Left ventricle myocardium inferior (tissue), 1 donor: ENCODE measurements around the gene XPOT. TPM values are rescaled to one million over a fixed set of nuclear protein-coding genes. Genes with fewer than 3 reads are reported as not detected.

Source experiments
- DNase-seq: peaks from one replicate; pipeline ENCODE4 v3.0.0-alpha.2; 2020
- H3K27ac ChIP-seq: fragments of 200-600 bp; replicated peaks from 2 replicates; pipeline ENCODE4 v1.8.0; 2021
- H3K27me3 ChIP-seq: fragments of 200-600 bp; 2 replicates; pipeline ENCODE4 v1.8.0; 2021; ENCODE audit warnings: low read depth
- H3K36me3 ChIP-seq: fragments of 200-600 bp; 2 replicates; pipeline ENCODE4 v1.8.0; 2021
- H3K4me1 ChIP-seq: fragments of 200-600 bp; 2 replicates; pipeline ENCODE4 v1.8.0; 2021
- H3K4me3 ChIP-seq: fragments of 200-600 bp; 2 replicates; pipeline ENCODE4 v1.8.0; 2021; ENCODE audit warnings: mild to moderate bottlenecking, moderate library complexity
- H3K9me3 ChIP-seq: fragments of 200-600 bp; replicated peaks from 2 replicates; pipeline ENCODE4 v1.8.0; 2021
- intact Hi-C: fragments of 100-400 bp; cut with micrococcal nuclease; formaldehyde crosslinking; loops from one replicate; pipeline ENCODE4 v1.11.0; 2022
- total RNA-seq: library from RNA; stranded (reverse); fragmentation: NEBNext Ultra II Directional; extraction: Animal tissue kit (Norgen Biotek cat#: 25700); gene quantifications from one replicate; pipeline ENCODE4 v1.2.1, GENCODE V29; 2021
- TF ChIP-seq, protein P1 (sequence below): fragments of 200-600 bp; IDR thresholded peaks from 2 replicates; pipeline ENCODE4 v1.8.0; 2021; ENCODE audit warnings: antibody characterized with exemption, mild to moderate bottlenecking, borderline replicate concordance
- donor health status: DM: no; HTN: yes; CAD: no; lungs with severe emphysema.

The XPOT gene
- total RNA-seq, 1 donor from 2014 or later, result 27.8 TPM

DNA sequence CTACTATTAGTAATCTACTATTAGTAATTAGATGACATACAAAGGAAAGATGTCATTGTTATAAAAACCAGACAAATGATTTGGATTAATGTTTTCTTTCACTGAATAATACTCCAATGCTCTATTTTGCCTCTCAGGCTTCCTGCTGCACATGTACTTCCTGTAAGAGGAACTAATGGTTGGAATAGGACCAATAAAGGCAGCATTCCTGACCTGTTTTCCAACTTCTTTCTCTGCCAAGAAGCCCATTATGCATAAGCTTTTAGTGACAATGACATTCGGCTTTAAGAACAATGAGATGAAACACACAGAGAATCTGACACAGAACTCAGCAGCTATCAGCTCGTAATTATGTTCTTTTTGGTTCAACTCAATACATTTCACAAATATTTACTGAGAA is 8.5 kb upstream of the XPOT start:
- no peaks in the 10 kb centered on the region for H3K9me3 ChIP-seq
- no peaks in the 10 kb centered on the region for H3K4me1 ChIP-seq
- intact Hi-C loops, result no loop called here
- peak overlapping the region; percentile 16 for H3K27ac ChIP-seq
- H3K4me3 ChIP-seq, result no peak overlapping the region
- H3K27me3 ChIP-seq, result peaks cover 24% of the 10 kb centered on the region
- DNase-seq, result no peak
- TF ChIP-seq, protein P1, sequence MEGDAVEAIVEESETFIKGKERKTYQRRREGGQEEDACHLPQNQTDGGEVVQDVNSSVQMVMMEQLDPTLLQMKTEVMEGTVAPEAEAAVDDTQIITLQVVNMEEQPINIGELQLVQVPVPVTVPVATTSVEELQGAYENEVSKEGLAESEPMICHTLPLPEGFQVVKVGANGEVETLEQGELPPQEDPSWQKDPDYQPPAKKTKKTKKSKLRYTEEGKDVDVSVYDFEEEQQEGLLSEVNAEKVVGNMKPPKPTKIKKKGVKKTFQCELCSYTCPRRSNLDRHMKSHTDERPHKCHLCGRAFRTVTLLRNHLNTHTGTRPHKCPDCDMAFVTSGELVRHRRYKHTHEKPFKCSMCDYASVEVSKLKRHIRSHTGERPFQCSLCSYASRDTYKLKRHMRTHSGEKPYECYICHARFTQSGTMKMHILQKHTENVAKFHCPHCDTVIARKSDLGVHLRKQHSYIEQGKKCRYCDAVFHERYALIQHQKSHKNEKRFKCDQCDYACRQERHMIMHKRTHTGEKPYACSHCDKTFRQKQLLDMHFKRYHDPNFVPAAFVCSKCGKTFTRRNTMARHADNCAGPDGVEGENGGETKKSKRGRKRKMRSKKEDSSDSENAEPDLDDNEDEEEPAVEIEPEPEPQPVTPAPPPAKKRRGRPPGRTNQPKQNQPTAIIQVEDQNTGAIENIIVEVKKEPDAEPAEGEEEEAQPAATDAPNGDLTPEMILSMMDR, result no peak
- no peaks in the 10 kb centered on the region for H3K36me3 ChIP-seq

DNA sequence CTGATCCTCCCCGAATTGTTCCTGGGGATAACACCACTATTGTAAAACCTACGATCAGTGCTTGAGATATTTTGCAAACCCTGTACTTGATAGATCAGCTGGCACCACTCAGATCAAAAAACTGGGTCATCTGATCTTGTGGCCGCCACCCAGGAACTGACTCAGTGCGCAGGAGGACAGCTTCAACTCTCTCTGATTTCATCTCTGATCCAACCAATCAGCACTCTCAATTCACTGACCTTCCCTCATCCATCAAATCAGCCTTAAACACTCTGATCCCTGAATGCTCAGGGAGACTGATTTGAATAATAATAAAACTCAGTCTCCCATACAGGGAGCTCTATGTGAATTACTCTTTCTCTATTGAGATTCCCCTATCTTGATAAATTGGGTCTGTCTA is 4.2 kb upstream of the XPOT start:
- no peak overlapping the region for H3K27ac ChIP-seq
- TF ChIP-seq, protein P1, result no peak
- no peaks in the 10 kb centered on the region for H3K9me3 ChIP-seq
- H3K4me3 ChIP-seq, result no peak overlapping the region
- DNase-seq, result no peak
- no peaks in the 10 kb centered on the region for H3K36me3 ChIP-seq
- H3K4me1 ChIP-seq, result peaks cover 10% of the 10 kb centered on the region
- H3K27me3 ChIP-seq, result no peaks in the 10 kb centered on the region
- intact Hi-C loops, result no loop called here

DNA sequence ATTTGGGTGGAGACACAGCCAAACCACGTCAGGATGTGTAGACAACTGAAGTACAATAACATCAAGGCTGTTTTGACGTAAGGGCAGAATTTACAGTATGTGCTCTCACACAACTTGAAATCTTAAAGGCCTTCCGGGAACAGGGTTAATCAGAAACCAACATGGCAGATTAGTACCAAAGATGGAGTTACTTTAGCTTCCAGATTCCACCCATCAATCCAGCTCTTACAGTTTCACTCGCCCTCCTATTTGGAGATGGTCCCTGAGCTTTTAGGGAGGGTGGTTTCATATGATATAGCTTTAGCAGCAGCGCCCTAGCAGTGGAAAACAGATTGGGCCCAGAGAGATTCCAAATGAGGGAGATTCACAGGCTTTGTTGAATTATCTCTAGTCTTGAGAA is 2.0 kb upstream of the XPOT start:
- H3K4me3 ChIP-seq, result no peak overlapping the region
- TF ChIP-seq, protein P1, result no peak
- peaks cover 23% of the 10 kb centered on the region for H3K4me1 ChIP-seq
- no peaks in the 10 kb centered on the region for H3K36me3 ChIP-seq
- H3K27me3 ChIP-seq, result no peaks in the 10 kb centered on the region
- DNase-seq, result no peak
- H3K9me3 ChIP-seq, result no peaks in the 10 kb centered on the region
- intact Hi-C loops, result no loop called here
- no peak overlapping the region for H3K27ac ChIP-seq

DNA sequence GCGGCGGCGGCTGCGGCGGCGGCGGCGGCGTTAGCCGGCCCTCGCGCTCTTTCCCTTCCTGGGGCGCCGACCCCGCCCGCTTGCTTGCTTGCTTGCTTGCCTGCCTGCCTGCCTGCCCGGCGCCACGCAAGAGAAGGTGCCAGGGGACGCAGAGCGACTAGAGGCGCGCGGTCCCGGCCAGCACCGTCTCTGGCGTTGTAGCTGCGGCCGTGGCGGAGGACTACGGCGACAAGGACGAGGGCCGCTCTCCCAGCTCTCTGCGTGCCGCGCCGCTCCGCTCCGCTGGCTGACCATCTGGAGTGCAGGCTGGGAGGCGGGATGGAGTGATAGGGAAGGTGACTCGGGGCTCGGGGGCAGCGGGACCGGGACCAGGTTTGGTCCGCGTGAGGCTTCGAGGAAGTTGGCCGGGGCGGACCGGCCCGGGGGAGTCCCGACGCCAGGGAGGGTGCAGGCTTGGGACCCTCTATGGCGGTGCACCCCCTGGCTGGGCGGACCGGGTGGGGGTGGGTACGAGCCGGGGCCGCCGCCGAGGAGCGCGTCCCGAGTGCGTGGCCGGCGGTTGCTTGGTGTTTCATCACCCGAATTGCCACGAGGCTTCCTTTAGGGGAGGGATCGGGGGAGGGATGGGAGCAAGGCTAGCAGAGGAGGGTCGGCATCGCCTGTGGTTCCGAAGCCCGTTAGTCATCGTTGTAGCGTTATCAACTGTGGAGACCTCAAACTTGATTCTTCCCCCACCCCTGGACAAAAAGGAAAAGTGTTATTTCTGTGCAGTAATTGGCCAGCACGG is 471 bp downstream of the XPOT start:
- peak; percentile 40 for DNase-seq
- Histone ChIP-seq H3K4me3 (peak overlapping the region; percentile 87), H3K9me3 (no peaks in the 10 kb centered on the region), H3K27ac (peak overlapping the region; percentile 96), H3K36me3 (no peaks in the 10 kb centered on the region), H3K27me3 (no peaks in the 10 kb centered on the region), H3K4me1 (peaks cover 23% of the 10 kb centered on the region)
- TF ChIP-seq, protein P1, result no peak
- intact Hi-C loops, result no loop called here

DNA sequence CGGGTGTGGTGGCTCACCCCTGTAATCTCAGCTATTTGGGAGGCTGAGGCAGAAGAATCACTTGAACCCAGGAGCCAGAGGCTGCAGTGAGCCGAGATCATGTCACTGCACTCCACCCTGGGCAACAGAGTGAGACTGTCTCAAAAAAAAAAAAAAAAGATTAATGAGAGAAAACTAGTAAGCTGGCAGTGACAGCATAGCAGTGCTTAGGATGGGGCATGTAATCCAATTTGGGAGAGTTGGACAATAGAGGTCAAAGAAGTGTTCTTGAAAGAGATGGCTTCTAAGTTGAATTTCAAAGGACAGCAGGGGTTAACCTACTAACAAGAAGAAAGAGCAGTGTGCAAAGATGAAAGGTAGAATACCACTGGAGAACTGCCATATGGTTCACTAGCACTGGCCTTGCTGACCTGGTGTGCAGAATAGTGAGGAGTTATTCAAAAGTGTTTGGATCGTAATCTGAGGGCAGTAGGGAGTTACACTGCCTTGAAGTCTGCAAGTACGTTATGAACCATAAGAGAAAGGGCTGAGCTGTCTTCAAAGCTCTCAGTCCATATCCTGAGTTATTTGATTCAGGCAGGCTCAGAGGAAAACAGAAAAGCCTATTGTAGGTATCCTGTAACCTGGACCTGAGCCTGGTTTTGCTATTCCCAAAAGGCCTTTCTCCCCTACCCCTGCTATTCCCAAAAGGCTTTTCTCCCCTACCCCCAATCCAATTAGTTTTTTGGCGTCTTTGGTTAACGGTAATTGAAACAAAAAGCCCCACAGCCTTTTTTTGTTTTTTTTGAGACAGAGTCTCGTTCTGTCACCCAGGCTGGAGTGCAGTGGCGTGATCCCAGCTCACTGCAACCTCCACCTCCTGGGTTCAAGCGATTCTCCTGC is 3.4 kb downstream of the XPOT start:
- intact Hi-C loops, result no loop called here
- TF ChIP-seq, protein P1, result no peak
- H3K9me3 ChIP-seq, result no peaks in the 10 kb centered on the region

More for the DNA sequence above, 3.4 kb downstream of the XPOT start:
- no peak for DNase-seq
- no peaks in the 10 kb centered on the region for H3K27me3 ChIP-seq
- no peak overlapping the region for H3K27ac ChIP-seq
- H3K4me3 ChIP-seq, result no peak overlapping the region
- H3K36me3 ChIP-seq, result peaks cover 29% of the 10 kb centered on the region
- H3K4me1 ChIP-seq, result peaks cover 23% of the 10 kb centered on the region
